Smooth muscle cell of trachea (primary cell): Measurements from ENCODE around the gene ERF. TPM values are rescaled to one million over a fixed set of nuclear protein-coding genes. Genes with fewer than 3 reads are reported as not detected.

Experiments used
- total RNA-seq: library from RNA; depleted of rRNA; stranded (reverse); fragments of >200 nt; gene quantifications from 2 replicates; pipeline ENCODE4 v1.2.1, GENCODE V29; 2014

Gene ERF
- total RNA-seq: 26.0 and 31.9 TPM in 2 replicates

GRCh38 chr19:42254850-42255765, at the start of gene ERF:
Gene ERF (minus strand): TSS chr19:42255128. CDS start chr19:42254999, 129 bp downstream.

GRCh38 chr19:42301646-42302203, 46.8 kb upstream of the ERF start, which contains the start of gene PRR19:
Gene PRR19 (plus strand): TSS chr19:42302132. CDS start chr19:42309585, 7,453 bp downstream.

GRCh38 chr19:42268704-42269477, 14.0 kb upstream of the ERF start, which contains the start of gene CIC:
Gene CIC (plus strand): TSS chr19:42269252. CDS start chr19:42271784, 2,532 bp downstream.

GRCh38 chr19:42242512-42243409, 12.2 kb downstream of the ERF start, which contains the start of gene GSK3A:
Gene GSK3A (minus strand): TSS chr19:42242602. CDS start chr19:42242465, 137 bp downstream.

GRCh38 chr19:42219812-42220750, 34.8 kb downstream of the ERF start, which contains the start of gene ZNF526:
Gene ZNF526 (plus strand): TSS chr19:42220312. CDS start chr19:42224404, 4,092 bp downstream.

GRCh38 chr19:42217520-42218437, 37.1 kb downstream of the ERF start, which contains the start of gene DEDD2:
Gene DEDD2 (minus strand): TSS chr19:42217677. CDS start chr19:42217007, 670 bp downstream.

Other genes starting within 250 kb of the ERF start
- gene GRIK5, start 184.9 kb downstream of the ERF start, total RNA-seq: 0.58 and 0.66 TPM in 2 replicates
- gene ZNF574, start 179.0 kb downstream of the ERF start, total RNA-seq: 10.8 and 15.7 TPM in 2 replicates
- gene POU2F2, start 122.7 kb downstream of the ERF start, total RNA-seq: 0.17 TPM in 1 of 2 replicates, not detected in the other
- gene DEDD2, start 37.5 kb downstream of the ERF start, total RNA-seq: 19.2 and 22.0 TPM in 2 replicates
- 9.7 and 12.7 TPM in 2 replicates for gene ZNF526, start 34.8 kb downstream of the ERF start, total RNA-seq
- gene GSK3A, start 12.5 kb downstream of the ERF start, total RNA-seq: 14.7 and 17.9 TPM in 2 replicates
- gene CIC, start 14.1 kb upstream of the ERF start, total RNA-seq: 43.5 and 44.0 TPM in 2 replicates
- 0.15 and 1.5 TPM in 2 replicates for gene PRR19, start 47.0 kb upstream of the ERF start, total RNA-seq
- gene PAFAH1B3, start 47.5 kb upstream of the ERF start, total RNA-seq: 14.9 and 46.7 TPM in 2 replicates
- gene TMEM145, start 58.2 kb upstream of the ERF start, total RNA-seq: 0.33 TPM in 1 of 2 replicates, not detected in the other
- 30.3 and 65.5 TPM in 2 replicates for gene MEGF8, start 70.5 kb upstream of the ERF start, total RNA-seq
- not detected in 2 replicates for gene CNFN, start 135.2 kb upstream of the ERF start, total RNA-seq
- gene LIPE, start 172.3 kb upstream of the ERF start, total RNA-seq: 2.2 and 2.9 TPM in 2 replicates
- not detected in 2 replicates for gene CXCL17, start 187.8 kb upstream of the ERF start, total RNA-seq